GM19193 (cell line): ENCODE results near the gene TUBA4A.

Experiments
- POLR2A ChIP-seq: IDR thresholded peaks from 4 replicates; pipeline ENCODE4 v1.6.1; 2011; ENCODE audit not compliant: insufficient read depth, insufficient read length; ENCODE audit errors: extremely low read depth

Gene TUBA4A

GRCh38 chr2:219205165-219205538 lies 48.6 kb downstream of the TUBA4A start:
- TF ChIP-seq POLR2A, result no peak

- no peak for TF ChIP-seq POLR2A
Observed at GRCh38 chr2:219204425-219205164, 49.1 kb downstream of the TUBA4A start.
